Ecto neural progenitor cell (in vitro differentiated cells): Measurements from ENCODE around the gene RAE1.

Experiments used
- DNase-seq: peaks from one replicate; pipeline ENCODE4 v3.0.0-alpha.2; 2018; ENCODE audit warnings: low spot score

RAE1 gene

GRCh38 chr20:57351042-57351783, at the start of gene RAE1:
Gene RAE1 (plus strand): TSS chr20:57351255. CDS start chr20:57354039, 2,784 bp downstream.
- peak; percentile 89 for DNase-seq

DNA sequence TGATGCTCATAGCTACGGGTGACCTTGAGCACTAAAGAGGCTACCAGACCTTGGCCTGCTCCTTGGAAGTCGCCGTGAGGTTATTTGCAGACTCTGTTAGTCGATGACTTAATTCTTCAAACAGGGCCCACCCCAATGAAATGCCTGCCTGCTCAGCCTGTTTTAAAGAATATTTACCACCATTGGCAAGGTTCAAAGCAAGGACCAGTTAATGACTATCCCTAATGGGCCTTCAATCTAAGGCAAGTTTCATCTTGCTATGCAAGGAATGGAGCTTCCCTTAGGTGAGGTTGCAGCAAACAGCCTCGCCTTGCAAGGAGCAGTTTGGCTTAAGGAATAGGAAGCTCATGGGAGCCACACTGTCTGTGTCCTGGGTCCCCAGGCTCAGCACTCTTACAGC, 44.3 kb upstream of the RAE1 start:
- no peak for DNase-seq

DNA sequence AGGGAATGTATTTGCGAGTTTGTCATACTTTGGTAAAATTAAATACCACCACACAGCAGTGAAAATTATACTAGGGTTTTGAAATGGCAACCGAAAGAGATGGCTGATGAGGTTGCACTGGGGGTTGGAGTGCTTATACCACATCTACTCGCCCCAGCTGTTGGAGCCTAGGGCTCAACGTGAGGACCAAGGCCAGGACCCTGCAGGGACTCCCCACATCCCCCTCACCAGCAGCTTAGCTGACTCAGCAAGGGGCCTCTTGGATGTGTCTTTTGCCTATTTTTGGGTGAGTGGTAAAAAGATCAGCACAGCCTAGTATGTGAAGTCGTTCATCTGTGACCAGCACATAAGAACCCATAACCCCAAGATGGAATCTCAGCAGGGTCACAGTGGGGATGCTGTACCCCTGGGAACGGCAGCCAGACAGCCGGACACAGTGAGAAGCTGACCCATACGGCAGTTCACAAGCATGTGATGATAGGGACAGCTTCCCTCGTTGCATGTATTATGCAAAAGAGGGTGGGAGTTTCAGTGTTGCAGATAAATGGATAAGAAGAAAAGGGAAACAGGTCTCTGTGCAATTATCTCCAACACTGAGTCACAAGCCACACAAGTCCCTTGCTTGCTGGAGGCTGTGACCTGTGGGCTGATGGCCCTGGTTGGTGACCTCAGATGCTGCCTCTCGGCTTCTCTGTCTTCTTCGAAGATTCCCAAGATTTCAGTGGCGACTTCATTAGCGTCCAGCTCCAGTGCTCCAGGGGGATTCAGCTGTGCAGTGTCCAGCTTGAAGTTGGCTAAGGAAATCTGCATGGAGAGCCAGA, 42.4 kb upstream of the RAE1 start:
- no peak for DNase-seq

- DNase-seq: no peak
Measured at GRCh38 chr20:57309544-57310115, 41.4 kb upstream of the RAE1 start.

DNA sequence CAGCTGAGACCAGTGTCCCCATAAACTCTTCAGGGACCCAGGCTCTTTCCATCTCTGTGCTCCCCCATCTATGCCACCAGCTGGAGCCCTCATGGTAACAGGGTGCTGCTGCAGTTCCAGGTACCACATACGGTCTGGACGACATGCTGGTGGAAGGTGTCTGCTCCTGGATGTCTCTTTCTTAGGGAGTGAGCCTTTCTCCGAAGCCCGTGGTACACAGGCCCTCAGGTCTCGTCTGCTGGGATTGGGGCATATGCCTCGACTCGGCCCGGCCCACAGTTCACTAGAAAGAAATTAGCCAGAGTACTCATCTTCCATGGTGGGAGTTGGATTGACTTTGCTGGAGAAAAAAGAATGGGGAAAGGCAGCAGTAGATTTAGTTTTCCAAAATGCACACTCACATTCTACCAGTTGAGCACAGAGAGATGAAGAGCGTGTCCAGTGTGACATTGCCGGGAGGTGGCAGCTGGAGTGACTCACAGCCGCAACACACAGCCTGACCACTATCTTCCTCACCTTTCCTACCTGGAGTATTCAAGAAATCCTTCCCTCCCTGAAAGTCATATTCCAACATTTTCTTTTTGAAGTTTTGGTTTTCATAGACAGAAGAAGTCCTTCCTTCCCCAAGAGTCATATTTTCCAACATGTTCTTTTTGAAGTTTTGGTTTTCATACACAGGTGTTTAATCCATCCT, 40.1 kb upstream of the RAE1 start:
- no peak for DNase-seq

DNA sequence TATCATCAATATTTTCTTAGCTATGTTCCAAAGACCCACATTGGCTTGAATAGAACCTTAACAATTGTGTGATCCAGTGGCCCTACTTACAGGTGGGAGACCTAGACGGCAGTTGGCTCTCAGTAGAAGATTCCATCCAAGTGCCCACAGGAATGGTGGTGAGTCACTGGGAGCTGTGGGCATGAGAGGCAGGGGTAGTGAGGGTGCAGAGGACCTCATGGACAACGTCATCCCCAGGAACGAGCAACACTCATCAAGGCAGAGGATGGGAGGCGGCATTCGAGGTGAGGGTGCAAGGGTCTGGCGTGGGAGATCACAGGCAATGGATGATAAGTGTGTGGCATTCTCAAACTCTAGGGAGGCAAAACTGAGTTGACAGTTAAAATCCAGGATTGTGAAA, 38.9 kb upstream of the RAE1 start:
- no peak for DNase-seq

DNA sequence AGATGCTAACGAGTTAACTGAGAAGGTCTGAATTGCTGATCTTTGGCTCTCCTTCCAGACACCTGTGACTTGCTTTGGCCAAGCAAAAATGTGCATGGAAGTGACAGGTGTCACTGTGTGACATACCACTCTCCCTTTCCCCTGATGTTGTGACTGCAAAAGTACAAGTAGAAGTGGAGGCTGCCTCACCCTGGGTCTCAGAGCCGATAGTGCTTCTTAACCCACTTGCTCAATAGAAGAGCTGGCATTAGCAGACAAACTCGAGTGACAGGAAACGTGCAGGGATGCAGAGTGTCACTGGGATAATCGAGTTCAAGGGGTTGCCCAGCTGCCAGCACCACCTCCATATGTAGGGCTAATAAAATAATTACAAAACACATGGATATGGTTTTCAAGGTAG, 37.8 kb upstream of the RAE1 start:
- no peak for DNase-seq

DNA sequence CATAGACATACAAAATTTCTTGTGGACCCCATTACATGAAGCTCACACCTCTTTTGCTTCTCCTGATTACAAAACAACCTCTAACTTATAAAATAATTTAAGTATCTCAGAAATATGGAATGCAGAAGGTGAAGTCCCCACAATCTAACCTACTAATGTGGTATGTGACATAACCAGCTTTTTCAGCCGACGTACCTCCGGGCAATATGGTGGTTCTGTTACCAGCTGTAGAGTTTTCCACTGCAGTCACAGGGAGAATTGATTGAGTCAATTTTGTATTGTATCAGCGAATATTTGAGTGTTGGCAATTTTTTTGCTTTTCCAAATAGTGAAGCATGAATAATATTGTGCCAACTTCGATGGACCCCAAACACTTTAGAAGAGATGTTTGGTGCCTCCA, 37.1 kb upstream of the RAE1 start:
- DNase-seq: no peak

DNA sequence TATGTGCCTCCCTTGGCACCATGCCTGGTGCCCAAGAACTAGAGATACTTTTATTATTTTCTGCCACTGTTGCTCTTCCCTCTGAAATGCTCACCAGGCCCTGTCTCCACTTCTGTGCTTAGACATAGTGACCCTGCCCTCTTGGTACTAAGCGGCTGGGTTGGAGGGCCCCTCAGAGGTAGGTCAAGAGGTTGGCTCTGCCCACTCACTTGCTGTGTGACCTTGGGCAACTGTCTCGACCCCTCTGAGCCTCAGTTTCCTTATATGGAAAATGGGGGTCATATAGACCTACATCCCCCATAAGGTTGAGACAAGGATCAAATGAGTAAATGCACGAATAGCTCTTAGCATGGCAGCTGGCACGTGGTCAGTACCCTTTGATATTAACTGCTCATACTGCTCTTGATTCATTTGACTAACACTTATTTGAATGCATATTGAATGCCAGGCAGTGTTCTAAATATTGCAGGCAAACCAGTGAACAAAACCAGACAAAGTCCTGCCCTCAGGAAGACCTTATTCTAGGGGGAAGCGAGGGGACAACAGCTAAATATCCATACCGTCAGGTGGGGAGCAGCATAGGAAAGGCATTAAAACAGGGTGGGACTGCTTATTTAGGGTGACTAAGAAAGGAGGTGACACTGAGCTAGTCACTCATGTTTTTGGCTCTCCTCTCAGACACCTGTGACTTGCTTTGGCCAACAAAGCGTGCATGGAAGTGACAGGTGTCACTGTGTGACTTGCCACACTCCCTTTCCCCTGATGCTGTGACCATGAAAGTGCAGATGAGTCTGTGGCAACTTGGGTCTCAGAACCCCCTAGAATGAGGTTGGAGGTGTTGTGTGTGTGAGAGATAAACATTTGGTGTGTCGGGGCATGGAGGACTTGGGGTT, 35.7 kb upstream of the RAE1 start:
- DNase-seq: no peak

DNA sequence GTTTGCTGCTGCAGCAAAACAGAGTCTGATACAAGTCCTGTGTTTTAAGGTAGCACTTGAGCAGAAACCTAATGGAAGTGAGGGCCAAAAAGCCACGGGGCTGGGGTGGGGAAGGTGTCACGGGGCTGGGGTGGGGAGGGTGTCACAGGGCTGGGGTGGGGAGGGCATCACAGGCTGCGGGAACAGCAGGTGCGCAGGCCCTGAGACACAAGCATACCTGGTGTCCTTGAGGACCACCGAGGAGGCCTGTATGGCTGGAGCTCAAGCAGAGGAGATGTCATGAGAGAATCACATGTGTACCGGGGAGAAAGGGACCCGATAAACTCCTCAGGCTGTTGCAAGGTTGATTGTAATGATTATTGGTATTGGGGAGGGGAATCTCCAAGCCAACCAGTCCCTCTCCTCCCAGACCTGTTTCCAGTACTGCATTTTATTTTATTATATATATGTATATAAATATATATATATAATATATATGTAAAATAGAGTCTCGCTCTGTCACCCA, 35.0 kb upstream of the RAE1 start:
- DNase-seq: no peak

DNA sequence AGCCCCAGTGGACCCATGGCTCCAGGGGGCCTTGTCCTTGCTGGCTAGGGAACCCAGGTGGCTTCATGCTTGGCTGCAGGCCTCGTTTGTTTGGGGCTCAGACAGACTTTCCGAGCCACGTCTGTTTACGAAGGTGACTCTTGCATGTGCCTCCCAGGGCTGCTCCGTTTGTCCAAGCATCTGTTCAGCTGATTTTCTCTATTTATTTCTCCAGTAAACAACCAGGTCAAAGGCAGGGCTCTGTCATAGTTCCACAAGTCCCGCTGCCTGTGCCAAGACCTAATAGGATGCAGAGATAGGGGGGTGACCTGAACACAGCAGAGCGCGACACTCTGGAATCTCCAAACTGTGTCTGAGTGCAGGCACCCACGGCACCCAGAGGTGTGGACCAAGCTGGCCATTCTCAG, 34.3 kb upstream of the RAE1 start:
- DNase-seq: no peak

- no peak for DNase-seq
Measured at GRCh38 chr20:57317316-57317788, 33.7 kb upstream of the RAE1 start.

GRCh38 chr20:57317789-57318371, 33.2 kb upstream of the RAE1 start:
- DNase-seq: no peak

DNA sequence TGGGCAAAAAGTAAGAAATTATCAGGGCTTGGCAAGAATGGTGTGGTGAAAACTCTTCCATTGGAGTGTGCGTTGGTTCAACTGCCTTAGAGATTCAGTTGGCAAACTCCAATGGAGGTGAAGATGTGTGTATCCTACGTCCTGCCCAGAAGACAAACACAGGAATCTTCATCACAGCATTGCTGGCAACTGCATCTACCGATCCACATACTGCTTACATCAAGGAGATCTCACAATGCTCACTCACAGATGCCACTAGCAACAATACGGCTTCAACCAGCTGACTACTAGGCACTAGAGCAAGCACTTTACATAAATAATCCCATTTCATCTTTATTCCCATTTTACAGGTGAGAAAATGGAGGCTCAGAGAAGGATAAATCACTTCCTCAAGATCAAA, 31.5 kb upstream of the RAE1 start:
- no peak for DNase-seq

DNA sequence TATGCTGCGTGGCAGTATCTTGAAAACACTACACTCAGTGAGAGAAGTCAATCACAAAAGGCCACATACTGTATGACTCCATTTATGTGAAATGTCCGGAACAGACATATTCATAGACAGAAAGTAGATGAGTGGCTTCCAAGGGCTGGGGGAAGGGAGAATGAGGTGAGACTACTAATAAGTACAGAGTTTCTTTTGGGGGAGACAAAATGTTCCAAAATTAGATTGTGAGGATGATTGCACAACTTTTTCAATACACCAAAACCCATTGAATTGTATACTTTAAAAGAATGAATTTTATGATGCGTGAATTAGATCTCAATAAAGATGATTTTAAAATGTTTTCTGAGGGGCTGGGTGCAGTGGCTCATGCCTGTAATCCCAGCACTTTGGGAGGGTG, 30.7 kb upstream of the RAE1 start:
- DNase-seq: no peak

DNA sequence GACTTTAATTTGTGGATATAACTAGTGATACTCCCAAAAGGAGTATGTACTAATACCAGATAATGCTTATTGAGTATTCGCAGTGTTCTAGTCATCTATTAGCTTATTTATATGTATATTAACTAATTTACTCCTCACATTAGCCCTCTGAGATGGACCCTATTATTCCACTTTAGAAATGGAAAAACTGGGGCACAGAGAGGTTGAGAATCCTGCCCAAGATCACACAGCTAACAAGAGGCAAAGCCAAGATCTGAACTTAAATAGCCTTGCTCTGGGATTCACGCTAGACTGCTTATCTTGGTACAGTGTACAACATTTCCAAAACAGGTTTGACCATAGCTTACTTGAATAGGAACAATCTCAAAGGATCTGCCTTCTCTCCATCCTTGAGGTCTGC, 29.9 kb upstream of the RAE1 start:
- no peak for DNase-seq

DNA sequence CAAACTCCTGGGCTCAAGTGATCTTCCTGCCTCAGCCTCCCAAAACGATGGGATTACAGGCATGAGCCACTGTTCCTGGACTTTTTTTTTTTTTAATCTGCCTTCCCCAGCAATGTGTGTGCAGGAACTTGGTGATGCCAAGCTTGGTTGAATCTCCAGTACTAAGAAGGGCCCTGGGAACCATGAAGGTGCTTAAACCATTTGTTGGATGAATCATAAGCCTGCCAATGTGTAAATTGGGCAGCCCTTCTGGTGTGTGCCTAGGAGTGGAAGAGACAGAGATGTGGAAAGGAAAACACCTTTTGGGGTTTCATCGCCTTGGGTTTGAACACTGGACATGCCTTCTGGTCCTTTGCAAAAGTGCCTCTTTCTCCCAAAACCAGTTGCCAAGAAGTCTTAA, 28.6 kb upstream of the RAE1 start:
- peak; percentile 8 for DNase-seq

- DNase-seq: peak; percentile 72
Measured at GRCh38 chr20:57323034-57323433, 28.0 kb upstream of the RAE1 start.

GRCh38 chr20:57325632-57326356, 25.3 kb upstream of the RAE1 start:
- no peak for DNase-seq
